Cortex of kidney (tissue), 1 donor: Measurements from ENCODE around the gene ADGRA1.

Source experiments
- DNase-seq: peaks from one replicate; lab custom pipeline; 2025; lab: John Stamatoyannopoulos, UW

The ADGRA1 gene

GRCh38 chr10:133180192-133180964 lies 92.7 kb downstream of the ADGRA1 start:
- no peak for DNase-seq

- DNase-seq, result no peak
Observed at GRCh38 chr10:133180965-133181639, 93.4 kb downstream of the ADGRA1 start.
